Heart left ventricle (tissue), 16 donors: ENCODE results near the gene SERPINB10. TPM values are rescaled to one million over a fixed set of nuclear protein-coding genes. Genes with fewer than 3 reads are reported as not detected.
"Not testable (repeated sequence)": the region's sequence is repeated elsewhere in the genome, so short reads cannot be mapped to it uniquely, and the experiment has no call there.

Experiments
- ATAC-seq, 4 donors: fragments of 200-7000 bp; cut with Tn5 transposase; one replicate each; pipeline ENCODE4 v1.9.1; 2020 to 2022; ENCODE audit warnings: moderate library complexity in 4 of 4, mild to moderate bottlenecking in 3 of 4, moderate number of reproducible peaks in 1 of 4
- DNase-seq, 5 donors: peaks; one replicate each; pipeline ENCODE4 v3.0.0-alpha.2; 2020
- H3K27ac ChIP-seq, 12 donors: fragments of 200-600 bp; sonication (generic) in 4 of 12; one replicate each; pipeline versions ENCODE4 v1.5.0 to v1.8.0; 2016 to 2022; ENCODE audit warnings: mild to moderate bottlenecking in 2 of 12
- H3K27me3 ChIP-seq, 9 donors: fragments of 200-600 bp; sonication (generic) in 2 of 9; one replicate each; pipeline versions ENCODE4 v1.5.1 to v1.8.0; 2016 to 2022; ENCODE audit warnings: mild to moderate bottlenecking in 3 of 9
- H3K36me3 ChIP-seq, 9 donors: fragments of 200-600 bp; sonication (generic) in 2 of 9; one replicate each; pipeline versions ENCODE4 v1.5.0 to v1.8.0; 2018 to 2022; ENCODE audit warnings: mild to moderate bottlenecking in 2 of 9
- H3K4me1 ChIP-seq, 12 donors: fragments of 200-600 bp; sonication (generic) in 4 of 12; one replicate each; pipeline versions ENCODE4 v1.5.0 to v1.8.0; 2016 to 2022; ENCODE audit warnings: mild to moderate bottlenecking in 3 of 12
- H3K4me3 ChIP-seq, 12 donors: fragments of 200-600 bp; sonication (generic) in 4 of 12; one replicate each; pipeline versions ENCODE4 v1.5.0 to v1.8.0; 2017 to 2022; ENCODE audit warnings: mild to moderate bottlenecking in 9 of 12, moderate library complexity in 4 of 12
- H3K9me3 ChIP-seq, 12 donors: fragments of 200-600 bp; sonication (generic) in 4 of 12; one replicate each; pipeline versions ENCODE4 v1.5.0 to v1.8.0; 2016 to 2022; ENCODE audit warnings: mild to moderate bottlenecking in 1 of 12
- POLR2A ChIP-seq, 2 donors: fragments of 450-650 bp; IDR thresholded peaks; one replicate each; pipeline ENCODE4 v1.6.1; 2017; ENCODE audit warnings: antibody characterized with exemption in 2 of 2, mild to moderate bottlenecking in 2 of 2, moderate library complexity in 2 of 2
- WGBS, 4 donors: extraction: QIAGEN DNeasy Blood & Tissue Kit in 2 of 4; methylation state at CpG; one replicate each; pipeline versions ENCODE4 v1.1.5 to v1.1.7; 2013 to 2018; 5-methylcytosine and 5-hydroxymethylcytosine counted together
- intact Hi-C, 10 donors: fragments of 100-400 bp; cut with DNase I; formaldehyde crosslinking; loops; one replicate each; pipeline versions ENCODE4 v1.11.1 to v1.14.2; 2022
- polyA plus RNA-seq, 2 donors: library from polyadenylated mRNA; stranded (reverse); fragments of 200-250 nt; gene quantifications; one replicate each; pipeline ENCODE4 v1.2.3, GENCODE V29; 2013
- total RNA-seq, 9 donors: library from RNA; depleted of rRNA in 2 of 9; stranded (reverse); fragments of >200 nt in 2 of 9; fragmentation: NEBNext Ultra II Directional in 3 of 9; extraction: Animal tissue kit (Norgen Biotek cat#: 25700) in 3 of 9; gene quantifications; one replicate each; pipeline versions ENCODE4 v1.1.0 to v1.2.4, GENCODE V29; 2016 to 2023
- TF ChIP-seq, protein P1 (sequence below), 12 donors: fragments of 200-600 bp; sonication (generic) in 4 of 12; IDR thresholded peaks; one replicate each; pipeline versions ENCODE4 v1.5.0 to v1.8.0; 2018 to 2022; ENCODE audit warnings: antibody characterized with exemption in 12 of 12, mild to moderate bottlenecking in 5 of 12
- donor health status: ischemic (EF 13 %, LVEDD 7.1; RV severe dilation, severe dysfunction).
- donor health status: healthy with polysubstance abuse.
- donor health status: DM: no; HTN: yes; CAD: no.
- donor health status: DM: no; HTN: no; CAD: no.
- donor health status: ischemic (EF 25% LVEDD 6.9; RV normal size, moderate dysfunction).
- donor health status: ischemic (EF 25% LVEDD 5.7; RV mildly dilated, moderate dysfunction).
- donor health status: healthy.
- donor health status: DM: yes; HTN: yes; CAD: no.
- donor health status: ischemic (EF 35%, LVEDD 5.7; RV mildly dilated, moderate dysfunction).
- donor health status: nonischemic (EF 11% LVEDD 7.7; RV severe dilation, severe dysfunction).
- donor health status: DM: yes; HTN: yes; CAD: no.
- donor health status: PGD.
- donor health status: ischemic (EF 29% LVEDD 5.4; RV normal size, mild dysfunction).
- donor health status: nonischemic (EF 23%, LVEDD 6.1; RV moderate dilation, normal function).

Gene SERPINB10
- total and polyA plus RNA-seq, 11 donors = 0.20 TPM; not detected in 10

DNA sequence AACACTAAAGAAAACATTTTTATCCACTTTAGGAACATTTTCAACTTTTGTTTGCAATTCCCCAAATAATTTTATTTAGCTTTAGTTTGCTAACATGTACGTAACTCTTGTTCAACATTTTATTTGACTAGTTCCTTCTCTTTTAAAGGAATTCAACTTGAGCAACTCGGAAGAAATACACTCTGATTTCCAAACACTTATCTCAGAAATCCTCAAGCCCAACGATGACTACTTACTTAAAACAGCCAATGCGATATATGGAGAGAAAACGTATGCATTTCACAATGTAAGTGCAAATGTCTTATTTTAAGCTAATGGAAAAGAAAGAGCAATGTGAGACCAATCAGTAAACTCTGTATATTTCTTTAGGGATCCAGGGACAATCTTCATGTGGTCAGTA, 10.1 kb downstream of the SERPINB10 start:
- H3K36me3 ChIP-seq = no peaks in the 10 kb centered on the region
- H3K27ac ChIP-seq = no peak overlapping the region
- DNase-seq = no peak
- peaks cover 0 to 7% (median 0%) of the 10 kb centered on the region in 12 donors for H3K4me1 ChIP-seq
- intact Hi-C loops = no loop called here
- 78 to 84% (median 79%) methylated on average over 5 of the region's 5 CpGs for WGBS, 4 donors
- H3K9me3 ChIP-seq = no peaks in the 10 kb centered on the region
- no peaks in the 10 kb centered on the region for H3K27me3 ChIP-seq
- no peak overlapping the region for H3K4me3 ChIP-seq
- ATAC-seq = no peak
- TF ChIP-seq, protein P1, sequence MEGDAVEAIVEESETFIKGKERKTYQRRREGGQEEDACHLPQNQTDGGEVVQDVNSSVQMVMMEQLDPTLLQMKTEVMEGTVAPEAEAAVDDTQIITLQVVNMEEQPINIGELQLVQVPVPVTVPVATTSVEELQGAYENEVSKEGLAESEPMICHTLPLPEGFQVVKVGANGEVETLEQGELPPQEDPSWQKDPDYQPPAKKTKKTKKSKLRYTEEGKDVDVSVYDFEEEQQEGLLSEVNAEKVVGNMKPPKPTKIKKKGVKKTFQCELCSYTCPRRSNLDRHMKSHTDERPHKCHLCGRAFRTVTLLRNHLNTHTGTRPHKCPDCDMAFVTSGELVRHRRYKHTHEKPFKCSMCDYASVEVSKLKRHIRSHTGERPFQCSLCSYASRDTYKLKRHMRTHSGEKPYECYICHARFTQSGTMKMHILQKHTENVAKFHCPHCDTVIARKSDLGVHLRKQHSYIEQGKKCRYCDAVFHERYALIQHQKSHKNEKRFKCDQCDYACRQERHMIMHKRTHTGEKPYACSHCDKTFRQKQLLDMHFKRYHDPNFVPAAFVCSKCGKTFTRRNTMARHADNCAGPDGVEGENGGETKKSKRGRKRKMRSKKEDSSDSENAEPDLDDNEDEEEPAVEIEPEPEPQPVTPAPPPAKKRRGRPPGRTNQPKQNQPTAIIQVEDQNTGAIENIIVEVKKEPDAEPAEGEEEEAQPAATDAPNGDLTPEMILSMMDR (IDR thresholded peaks at IDR 0.05) = no peak
- TF ChIP-seq POLR2A (IDR thresholded peaks at IDR 0.05) = no peak

DNA sequence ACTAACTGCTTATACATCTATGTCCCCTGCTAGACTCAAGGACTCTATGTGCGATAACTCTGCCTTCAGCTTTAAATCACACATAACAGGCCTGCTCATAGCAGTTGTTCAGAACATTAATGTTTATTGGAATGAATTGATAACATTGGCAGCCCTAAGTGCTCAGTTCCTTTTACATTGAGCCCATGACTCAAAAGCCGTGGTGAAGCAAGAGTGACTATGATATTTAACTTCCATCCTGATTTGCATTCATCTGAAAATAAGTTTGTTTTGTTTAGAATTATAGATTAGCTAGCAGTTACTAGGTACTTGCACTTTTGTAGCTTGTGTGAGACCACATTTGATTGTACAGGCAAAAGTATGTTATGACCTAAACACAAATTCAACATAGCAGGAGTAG, 14.3 kb downstream of the SERPINB10 start:
- H3K9me3 ChIP-seq = no peaks in the 10 kb centered on the region
- ATAC-seq (no peak), DNase-seq (no peak)
- no peak overlapping the region for H3K27ac ChIP-seq
- peaks cover 0 to 7% (median 0%) of the 10 kb centered on the region in 12 donors for H3K4me1 ChIP-seq
- 68 to 79% (median 71%) methylated on average over 2 of the region's 2 CpGs for WGBS, 4 donors
- H3K36me3 ChIP-seq = no peaks in the 10 kb centered on the region
- intact Hi-C loops = no loop called here
- no peak overlapping the region for H3K4me3 ChIP-seq
- H3K27me3 ChIP-seq = peaks cover 0 to 7% (median 0%) of the 10 kb centered on the region in 9 donors
- no peak for TF ChIP-seq POLR2A (IDR thresholded peaks at IDR 0.05)
- TF ChIP-seq, protein P1 (IDR thresholded peaks at IDR 0.05) = no peak

DNA sequence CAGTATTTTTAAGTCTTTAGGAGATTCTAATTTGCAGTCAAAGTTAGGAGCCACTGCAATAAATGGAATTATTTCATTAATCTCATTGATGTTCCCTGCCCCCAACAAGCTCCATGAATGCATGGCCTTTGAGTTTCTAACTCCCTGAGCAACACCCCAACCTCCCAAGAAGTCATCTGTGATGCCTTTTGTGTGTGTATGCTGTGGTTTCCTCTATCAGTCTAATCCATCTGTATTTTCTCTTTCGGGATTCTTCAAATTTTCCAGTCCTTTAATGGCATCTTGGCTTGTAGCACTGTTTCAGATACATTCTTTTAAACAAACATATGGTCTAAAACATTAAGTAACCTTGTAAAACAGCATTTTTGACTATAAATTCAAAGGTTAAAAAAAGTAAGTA, 16.8 kb downstream of the SERPINB10 start:
- no peaks in the 10 kb centered on the region for H3K4me1 ChIP-seq
- intact Hi-C loops = no loop called here
- H3K27ac ChIP-seq = no peak overlapping the region
- no peak for DNase-seq
- no peaks in the 10 kb centered on the region for H3K36me3 ChIP-seq
- H3K9me3 ChIP-seq = no peaks in the 10 kb centered on the region
- no peak for TF ChIP-seq POLR2A (IDR thresholded peaks at IDR 0.05)
- TF ChIP-seq, protein P1 (IDR thresholded peaks at IDR 0.05) = no peak
- H3K27me3 ChIP-seq = peaks cover 0 to 7% (median 0%) of the 10 kb centered on the region in 9 donors
- WGBS, 4 donors = 71 to 85% (median 76%) methylated on average over 1 of the region's 1 CpG
- ATAC-seq = no peak
- no peak overlapping the region for H3K4me3 ChIP-seq

DNA sequence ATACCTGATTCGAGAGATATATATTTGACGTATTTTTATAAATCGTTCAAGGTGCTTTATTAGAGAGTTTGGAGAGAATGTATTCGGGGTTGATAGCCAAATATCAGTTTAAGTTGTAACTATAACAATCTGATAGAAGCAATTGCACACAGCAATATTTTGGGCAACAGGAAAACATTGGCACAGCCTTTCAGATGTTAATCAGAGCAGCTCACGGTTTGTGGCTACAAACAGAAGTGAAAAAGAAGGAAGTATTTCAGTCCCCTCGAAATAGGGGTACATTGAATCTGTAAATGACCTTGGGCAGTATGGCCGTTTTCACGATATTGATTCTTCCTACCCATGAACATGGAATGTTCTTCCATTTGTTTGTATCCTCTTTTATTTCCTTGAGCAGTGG, 20.6 kb downstream of the SERPINB10 start:
- no peak overlapping the region for H3K4me3 ChIP-seq
- H3K36me3 ChIP-seq = no peaks in the 10 kb centered on the region
- TF ChIP-seq POLR2A (IDR thresholded peaks at IDR 0.05) = no peak
- TF ChIP-seq, protein P1 (IDR thresholded peaks at IDR 0.05) = no peak
- ATAC-seq (no peak), DNase-seq (no peak)
- 68 to 81% (median 75%) methylated on average over 8 of the region's 8 CpGs for WGBS, 4 donors
- H3K9me3 ChIP-seq = no peaks in the 10 kb centered on the region
- intact Hi-C loops = no loop called here
- H3K27ac ChIP-seq = no peak overlapping the region
- H3K27me3 ChIP-seq = peaks cover 0 to 17% (median 0%) of the 10 kb centered on the region in 9 donors
- no peaks in the 10 kb centered on the region for H3K4me1 ChIP-seq

DNA sequence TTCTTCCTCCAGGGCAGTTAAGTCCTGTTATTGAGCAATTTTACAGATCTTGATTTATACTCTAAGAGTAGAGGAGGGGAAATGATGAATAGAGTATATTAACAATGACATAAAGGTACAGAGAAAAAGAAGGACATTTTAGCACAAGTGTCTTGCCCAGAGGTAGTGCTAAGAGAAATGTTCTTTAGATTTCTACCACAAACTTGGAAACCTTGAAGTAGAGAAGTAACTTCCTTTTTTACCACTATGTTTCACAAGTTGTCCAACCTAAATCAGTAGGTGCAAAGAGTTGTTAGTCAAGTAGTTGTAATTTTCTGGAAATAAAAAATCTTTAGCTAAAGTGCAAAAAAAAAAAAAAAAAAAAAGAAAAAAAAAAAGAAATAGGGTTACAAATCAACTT, 21.6 kb downstream of the SERPINB10 start:
- peaks cover 0 to 17% (median 0%) of the 10 kb centered on the region in 9 donors for H3K27me3 ChIP-seq
- ATAC-seq, intact Hi-C loops, H3K36me3 ChIP-seq, H3K27ac ChIP-seq, H3K4me3 ChIP-seq, H3K9me3 ChIP-seq, DNase-seq, H3K4me1 ChIP-seq: not testable (repeated sequence)
